SKM-1 treated with dmso at 0.1 percent for 144 hours (cell line): ENCODE results near the gene TIAM1.

Experiments
- DNase-seq: peaks from one replicate; lab custom pipeline; 2025; ENCODE audit not compliant: unreplicated experiment; lab: John Stamatoyannopoulos, UW

Gene TIAM1

DNA sequence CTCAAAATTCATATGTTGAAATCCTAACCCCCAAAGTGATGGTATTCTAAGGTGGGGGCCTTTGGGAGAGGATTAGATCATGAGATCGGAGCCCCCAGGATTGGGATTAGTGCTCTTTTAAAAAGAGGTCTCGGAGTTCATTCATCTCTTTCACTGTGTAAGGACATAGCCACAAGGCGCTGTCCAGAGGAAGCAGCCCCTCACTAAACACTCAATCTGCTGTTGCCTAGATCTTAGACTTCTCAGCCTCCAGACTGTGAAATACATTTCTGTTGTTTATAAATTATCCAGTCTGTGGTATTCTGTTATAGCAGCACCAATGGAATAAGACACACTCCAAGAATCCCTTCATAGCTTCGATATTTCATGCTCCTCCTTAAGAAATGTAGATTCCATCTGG is 12.4 kb upstream of the TIAM1 start:
- DNase-seq: no peak

DNA sequence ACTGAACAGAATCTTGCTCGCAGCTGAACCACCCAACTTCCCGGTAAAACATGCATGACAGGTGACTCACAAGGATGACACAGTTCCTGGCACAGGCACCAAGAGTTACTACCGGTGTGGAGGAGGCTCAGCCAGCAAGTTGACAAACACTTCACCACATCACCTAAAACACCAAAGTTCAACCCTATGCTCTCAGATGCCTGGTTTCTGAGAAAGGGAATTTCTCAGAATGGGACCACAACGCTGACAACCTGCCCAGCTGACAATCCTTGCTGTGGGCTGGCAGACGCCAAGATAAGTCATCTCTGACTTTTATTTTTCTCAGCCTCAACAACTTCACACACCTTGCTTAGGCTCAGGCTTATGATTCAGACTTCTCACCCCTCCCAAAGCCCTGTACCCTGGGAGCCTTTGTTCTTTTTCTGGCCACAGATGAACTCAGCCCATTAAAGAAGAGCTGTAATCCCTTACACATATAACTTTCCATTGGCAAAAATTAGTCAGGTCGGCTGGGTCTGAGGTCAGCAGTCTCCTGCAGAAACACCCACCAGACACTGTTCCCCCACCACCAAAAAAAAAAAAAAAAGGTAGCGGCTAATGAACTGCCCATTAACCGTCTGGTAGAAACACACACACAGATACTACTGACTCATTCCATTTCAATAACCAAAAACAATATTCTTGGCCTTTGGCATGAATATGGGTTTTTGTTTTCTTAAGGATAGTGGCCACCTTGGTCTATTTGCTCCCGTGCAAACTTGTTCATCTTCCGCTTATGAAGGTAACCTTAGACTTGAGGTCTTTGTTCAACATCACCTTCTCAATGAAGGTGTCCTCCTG is 10.8 kb upstream of the TIAM1 start:
- DNase-seq: no peak

DNA sequence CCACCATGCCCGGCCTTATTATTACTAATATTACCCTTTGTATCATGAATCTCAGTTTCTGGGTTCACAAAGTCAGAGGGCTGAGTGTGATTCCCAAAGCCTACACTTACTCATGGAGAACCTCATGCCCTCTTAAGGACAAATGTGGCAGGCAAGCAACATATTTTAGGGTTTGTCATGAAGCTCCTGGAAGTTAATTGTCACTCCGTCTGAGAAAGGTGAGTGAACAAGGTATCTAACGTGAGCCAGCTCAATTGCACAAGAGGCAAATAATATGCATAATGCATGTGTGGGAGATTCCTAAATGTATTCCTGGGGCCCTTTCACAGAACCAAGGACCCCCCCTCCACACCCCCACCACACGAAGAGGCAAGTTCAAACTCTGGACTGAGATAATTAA is 10.1 kb upstream of the TIAM1 start:
- DNase-seq: no peak

DNA sequence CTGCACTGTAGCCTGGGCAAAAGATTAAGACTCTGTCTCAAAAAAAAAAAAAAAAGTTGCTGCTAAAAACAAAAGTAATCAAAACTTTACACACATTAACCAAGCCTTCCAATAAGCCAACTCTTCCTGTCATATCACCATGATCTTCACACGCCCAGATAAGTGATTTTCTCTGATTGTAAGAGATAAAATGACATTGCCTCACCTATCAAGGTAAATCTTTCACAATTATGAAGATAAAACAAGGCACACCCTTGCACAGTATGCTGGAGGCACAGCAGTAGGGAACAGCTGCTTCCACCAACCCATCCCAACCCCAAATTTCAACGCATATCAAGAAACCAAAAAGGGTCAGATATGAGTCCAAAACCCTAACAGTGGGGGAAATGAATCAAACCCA is 8.8 kb upstream of the TIAM1 start:
- no peak for DNase-seq

DNA sequence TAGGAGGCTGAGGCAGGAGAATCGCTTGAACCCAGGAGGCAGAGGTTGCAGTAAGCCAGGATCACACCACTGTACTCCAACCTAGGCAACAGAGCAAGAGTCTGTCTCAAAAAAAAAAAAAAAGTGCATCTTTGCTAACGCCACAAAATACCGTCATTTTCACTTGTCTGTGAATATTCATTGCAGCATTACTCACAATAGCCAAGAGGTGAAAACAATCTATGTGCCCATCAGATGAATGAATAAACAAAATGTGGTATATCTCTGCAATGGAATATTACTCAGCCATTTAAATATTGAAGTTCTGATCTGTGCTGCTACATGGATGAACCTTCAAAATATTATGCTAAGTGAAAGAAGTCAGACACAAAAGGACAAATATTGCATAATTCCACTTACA is 7.9 kb upstream of the TIAM1 start:
- no peak for DNase-seq

DNA sequence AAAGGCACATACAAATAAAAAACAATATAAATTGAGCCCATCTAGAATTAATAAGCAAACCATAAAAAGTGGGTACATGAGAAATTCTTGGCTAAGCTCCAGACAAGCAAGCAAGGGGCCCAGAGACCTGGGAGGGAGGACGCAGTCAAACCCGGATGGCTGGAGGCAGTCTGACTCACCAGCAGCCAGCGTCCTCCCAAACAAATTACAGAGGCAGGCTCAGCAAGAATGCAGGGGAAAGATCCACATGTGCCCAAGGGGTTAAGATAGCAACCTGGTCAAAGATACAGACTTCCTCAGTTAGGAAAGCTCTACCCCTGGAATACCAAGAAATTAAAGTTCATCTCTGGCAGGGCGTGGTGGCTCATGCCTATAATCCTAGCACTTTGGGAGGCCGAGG is 7.4 kb upstream of the TIAM1 start:
- no peak for DNase-seq

DNA sequence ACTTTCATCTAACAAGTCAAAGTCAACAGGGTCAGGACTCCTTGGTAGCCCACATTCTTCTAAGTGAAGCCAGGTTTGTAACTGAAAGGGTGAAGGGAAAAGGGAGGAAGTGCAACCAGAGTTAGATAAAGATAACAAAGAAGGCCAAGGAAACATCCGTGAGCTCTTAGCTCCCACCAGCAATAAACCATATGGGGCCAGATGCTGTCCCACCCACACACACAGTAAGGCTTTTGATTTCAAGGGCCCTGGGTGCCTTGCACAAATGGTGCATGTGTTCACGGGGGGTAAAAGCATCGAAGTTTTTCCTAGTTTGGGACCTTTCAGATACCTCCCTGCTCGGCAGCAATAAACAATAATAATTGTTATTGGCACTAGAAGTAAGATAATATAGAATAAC is 5.1 kb upstream of the TIAM1 start:
- no peak for DNase-seq

DNA sequence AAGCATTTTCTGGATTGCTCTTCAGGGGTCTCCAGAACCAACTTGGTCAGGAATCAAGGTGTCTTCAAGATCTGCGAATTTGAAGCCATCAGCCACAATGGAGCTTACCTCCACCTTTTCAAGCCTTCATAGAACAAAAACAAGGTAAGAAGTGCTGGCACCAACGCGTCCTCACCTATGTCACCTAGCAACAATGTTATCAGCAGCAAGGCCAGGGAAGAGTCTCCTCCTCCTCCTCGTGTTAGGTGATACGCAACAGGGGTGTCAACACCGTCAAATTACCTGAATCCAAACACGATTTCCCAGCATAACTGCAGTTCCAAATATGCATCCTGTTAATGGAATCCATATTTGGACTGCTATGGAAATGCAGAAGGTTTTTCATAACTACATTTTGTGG is 4.1 kb upstream of the TIAM1 start:
- no peak for DNase-seq

DNA sequence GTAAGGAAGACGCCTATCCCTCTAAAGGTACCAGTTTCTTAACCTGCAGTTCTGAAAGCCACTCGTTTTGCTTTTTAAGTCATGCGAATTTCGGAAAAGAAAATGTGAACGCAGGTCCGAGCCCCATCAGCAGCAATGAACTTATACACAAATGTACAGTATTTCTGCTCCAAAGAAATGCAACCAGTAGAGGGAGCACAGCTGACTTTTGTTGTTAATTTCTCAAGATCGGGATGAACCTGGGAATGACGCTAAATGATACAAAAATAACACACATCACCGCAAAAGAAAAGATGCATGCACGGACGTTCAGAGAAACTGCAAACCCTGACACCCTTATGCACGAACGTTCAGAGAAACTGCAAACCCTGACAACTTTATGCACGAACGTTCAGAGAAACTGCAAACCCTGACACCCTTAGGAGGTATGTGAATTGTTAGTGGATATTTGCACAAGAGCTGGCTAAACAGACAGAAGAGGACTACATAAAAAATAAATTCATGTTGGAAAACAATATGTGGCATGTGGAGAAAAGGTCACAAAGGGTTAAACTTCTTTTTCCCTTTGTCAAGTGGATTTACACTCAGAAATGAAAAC is 3.5 kb upstream of the TIAM1 start:
- DNase-seq: peak; percentile 25

DNA sequence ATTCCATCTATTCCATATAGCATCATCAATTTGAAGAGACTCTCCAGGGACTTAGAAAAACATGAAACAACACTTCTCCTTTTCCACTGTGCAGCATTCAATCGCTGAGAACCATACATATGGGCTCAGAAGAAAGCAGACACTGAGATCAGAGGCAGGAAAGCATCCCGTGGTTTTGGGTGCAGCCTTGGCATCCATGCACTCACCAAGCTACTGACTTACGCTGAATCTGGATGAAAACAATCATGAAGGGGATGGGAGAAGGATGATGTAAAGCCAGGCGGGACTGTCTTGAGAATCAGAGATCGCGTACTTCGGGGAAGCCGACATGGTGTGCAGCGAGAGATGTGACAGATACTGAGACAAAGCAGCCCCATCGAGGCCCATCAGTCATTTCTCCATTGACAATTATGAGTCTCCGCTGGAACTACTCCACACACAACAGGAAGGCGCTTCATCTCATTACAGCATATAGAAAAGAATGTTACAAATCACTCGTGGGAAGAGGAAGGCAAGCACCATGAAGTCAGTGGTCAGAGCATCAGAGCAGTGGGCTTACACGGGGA is 2.3 kb upstream of the TIAM1 start:
- no peak for DNase-seq

DNA sequence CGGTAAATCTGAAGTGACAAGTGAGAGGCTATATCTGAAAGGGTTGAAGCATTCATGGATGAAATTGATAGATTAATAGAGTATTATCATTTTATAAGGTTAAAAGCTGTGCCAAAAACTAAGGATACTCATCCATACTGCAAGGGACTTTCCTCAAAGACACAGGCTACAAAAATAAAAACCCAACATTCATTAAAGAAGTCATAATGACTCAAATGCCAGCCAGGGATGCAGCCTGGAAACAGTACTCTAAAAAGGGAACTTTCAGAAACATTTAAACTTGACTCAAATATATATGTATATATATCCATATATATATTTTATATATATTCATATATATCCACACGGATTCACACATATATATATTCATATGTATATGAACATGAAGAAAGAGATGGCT is 1.1 kb upstream of the TIAM1 start:
- DNase-seq: no peak

DNA sequence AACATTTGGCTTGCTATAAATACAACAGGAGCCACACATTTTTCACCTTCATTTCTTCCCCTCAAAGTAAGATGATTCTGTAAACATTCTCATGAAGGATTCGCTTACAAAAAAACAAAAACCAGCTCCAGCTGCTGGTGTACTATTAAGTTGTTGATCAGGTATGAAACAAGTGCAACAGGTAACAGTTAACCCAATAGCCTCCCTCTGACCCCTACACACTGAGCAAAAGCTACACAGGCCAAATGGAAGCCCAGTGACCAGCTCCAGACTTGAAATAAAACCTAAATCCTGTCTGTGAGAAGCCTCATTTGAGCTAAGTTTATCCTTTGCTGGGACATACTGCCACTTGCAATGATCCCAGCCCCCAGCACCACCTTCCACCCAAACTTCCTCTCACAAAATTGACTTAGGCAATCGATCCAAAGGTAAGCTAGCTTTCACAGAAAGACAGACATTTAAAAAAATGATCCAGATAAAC is 991 bp downstream of the TIAM1 start:
- no peak for DNase-seq

DNA sequence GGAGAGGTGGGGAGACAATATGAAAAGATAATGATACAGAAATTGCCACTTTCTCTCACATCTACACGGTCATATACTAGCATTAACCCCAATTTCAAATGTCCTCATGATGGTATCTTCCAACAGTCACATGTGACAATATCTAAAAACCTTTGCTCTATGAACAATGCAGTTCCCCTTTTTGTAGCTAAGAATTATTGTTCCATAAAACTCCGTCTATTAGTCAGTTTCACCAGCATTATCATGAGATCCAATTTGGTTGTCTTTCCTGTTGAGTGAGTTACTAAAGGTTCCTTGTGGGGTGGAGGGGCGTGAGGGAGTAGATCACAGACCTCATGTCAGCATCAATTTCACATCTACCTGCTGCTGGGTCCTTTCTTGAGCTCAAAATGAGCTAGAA is 1.7 kb downstream of the TIAM1 start:
- DNase-seq: no peak

DNA sequence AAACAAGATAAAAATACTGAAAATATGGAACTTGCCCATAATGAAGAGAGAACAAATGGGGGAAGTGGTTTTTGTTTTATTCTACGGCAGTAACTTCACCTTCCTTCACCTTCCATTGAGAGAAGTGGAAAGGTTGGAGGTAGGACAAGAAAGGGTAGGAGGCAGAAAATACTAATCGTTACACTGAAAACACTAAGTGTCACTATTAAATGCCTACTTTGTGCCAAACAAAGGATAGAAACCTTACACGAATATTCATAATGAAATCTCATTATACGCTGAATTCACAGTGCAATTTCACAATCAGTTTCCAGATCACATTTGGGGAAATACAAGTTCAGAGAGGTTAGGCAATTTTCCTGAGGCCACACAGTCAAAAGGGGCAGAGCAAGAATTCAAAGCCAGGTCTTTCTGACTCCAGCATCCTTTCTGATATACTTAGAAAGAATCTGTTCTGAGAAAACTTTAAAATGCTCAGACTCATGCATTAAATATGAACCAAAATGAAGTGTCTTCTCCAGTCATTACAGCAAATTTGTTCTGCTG is 3.0 kb downstream of the TIAM1 start:
- DNase-seq: peak; percentile 31

DNA sequence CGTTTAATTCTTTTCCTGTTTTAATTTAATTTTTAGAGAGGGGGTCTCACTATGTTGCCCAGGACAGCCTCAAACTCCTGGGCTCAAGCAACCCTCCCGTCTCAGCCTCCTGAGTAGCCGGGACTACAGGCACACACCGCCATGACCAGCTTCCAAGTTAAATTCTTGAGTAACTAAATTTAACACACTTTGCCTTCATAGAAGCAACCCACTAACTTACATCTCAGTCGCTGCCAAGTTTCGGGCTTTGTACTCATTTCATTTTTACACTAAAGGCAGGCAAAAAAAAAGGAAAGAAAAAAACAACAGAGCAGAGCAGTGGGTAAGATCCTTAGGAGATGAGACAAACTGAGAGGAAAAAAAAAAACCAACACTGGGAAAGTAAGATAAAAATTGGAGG is 3.5 kb downstream of the TIAM1 start:
- no peak for DNase-seq

DNA sequence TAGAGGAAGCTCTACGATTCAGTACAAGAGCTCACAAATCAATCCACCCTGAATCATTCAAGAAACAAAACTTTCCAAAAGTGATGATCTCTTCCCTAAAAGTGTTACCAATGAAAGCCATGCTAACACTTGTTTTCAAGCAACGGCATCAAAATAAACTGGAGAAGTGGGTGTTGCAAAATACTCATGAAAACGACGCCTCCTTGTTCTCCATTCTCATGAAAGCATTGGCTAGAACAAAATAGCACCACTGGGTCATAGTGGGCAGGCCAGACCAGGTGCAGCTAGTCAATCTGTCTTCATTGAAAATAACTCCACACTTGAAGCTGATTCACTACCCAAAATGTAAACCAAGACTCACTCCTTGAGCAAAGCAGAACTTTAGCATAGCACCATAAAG is 4.3 kb downstream of the TIAM1 start:
- DNase-seq: no peak

DNA sequence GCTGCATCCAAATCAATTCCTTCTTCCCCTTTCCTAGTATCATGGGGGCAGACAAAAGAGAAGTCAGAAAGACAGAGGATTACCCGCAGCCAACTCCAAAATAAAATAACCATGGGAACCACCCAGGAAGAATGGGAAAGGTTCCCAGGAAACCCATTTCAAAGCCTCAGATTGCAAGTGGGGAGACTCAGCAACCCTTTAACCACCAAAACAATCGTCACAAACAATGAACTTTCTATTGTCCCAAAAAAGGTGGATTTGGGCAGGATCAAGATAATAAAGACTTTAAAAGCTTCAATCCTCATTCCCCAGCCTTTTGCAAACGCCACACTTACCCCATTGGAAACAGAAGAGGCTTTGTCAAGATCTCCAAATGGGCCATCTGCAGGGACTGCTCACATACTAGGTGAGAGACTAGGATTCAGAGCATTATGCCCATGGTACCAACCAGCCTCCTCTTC is 5.1 kb downstream of the TIAM1 start:
- no peak for DNase-seq

DNA sequence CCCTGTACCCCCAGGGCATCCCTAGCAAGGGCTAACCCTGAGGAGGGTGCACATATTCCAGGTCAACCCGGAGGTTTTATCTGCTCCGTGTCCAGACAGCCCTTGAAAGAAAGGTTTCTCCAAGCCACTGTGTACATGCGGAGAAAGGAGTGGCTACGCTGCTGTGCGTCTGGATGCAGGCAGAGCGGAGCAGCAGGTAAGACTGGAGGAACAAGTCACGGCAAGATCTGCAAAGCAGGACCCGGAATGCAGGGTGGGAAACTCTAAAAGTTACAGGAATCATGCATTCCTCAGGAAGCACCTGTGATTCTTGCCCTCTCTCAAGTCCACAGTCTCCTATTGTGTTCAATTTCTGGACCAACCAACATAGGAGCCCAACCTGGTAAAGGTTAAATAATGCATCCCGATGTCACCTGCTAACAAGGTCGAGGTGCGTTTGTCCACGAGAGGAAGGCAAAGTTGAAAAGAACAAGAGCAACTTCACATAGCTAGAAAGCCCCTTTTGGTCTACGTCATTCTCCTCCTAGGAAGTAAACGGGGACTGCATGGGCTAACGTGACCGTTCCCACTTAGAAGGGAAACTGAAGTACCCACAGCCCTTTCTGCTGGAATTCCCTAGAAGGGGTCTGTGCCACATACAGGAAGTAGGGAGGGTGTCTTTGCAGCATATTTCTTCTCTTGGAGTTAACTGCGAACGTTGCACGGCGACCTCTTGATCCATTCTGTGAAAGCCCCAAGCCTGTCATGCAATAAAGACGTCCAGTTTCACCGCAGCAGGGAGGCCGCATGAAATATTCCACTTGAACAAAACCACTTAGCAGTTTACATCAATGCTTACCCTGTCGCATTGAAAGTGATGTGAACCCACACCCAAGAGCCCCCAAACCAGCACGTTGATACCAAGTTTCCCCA is 5.8 kb downstream of the TIAM1 start:
- no peak for DNase-seq

DNA sequence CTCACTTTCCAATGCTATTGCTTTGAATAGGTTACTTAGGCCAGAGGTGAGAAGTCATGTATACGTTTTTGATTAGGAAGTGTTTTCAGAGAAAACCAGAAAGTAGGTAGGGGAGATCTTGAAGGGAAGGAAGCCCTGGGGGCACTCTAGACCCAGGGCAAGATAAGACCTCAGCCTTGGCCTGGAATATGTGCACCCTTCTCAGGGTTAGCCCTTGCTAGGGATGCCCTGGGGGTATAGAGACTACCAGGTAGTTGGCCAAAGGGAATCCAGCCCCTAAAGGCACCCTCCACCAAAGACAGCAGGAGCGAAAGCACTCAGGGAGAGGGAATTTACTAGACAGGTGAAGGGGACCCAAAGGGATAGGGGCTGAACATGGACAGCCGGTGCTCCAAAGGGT is 7.0 kb downstream of the TIAM1 start:
- DNase-seq: no peak

DNA sequence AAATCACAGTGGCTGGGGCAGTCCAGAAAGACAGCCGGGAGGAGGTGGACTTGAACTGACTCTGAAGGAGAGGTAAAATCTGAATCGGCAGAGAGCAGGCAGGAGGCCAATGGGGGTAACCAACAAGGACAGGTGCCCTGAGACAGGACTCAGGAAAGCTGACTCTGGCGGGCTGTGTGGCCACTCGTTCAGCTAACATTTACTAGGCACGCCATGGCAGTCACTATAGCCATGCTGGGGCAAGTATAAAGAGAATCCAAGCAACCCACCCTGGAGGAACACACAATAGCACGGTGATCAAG is 7.4 kb downstream of the TIAM1 start:
- DNase-seq: no peak
